GM12878 (cell line): Measurements from ENCODE around the gene MYCN. TPM values are rescaled to one million over a fixed set of nuclear protein-coding genes. Genes with fewer than 3 reads are reported as not detected.

ENCODE experiments used
- ATAC-seq: fragments of 200-7000 bp; cut with Tn5 transposase; 3 replicates; pipeline ENCODE4 v1.9.1; 2020; ENCODE audit warnings: mild to moderate bottlenecking, moderate library complexity
- BruUV-seq: library from RNA; stranded (reverse); fragments of 400-500 nt; replicated peaks from 2 replicates; lab custom pipeline; 2021; lab: Mats Ljungman, UMichigan
- CTCF ChIA-PET: fragments of 300-600 bp; sonication (Branson Sonifier 250); formaldehyde crosslinking; extraction: SDS; loops from one replicate; lab custom pipeline; 2021; ENCODE audit warnings: inconsistent platforms; lab: Yijun Ruan, JAX
- POLR2A ChIA-PET: fragments of 350-600 bp; formaldehyde crosslinking; extraction: SDS; loops from one replicate; lab custom pipeline; 2021; ENCODE audit warnings: inconsistent platforms; lab: Charles Lee
- RAD21 ChIA-PET: fragments of 300-600 bp; sonication (Branson Sonifier 250); formaldehyde crosslinking; loops from one replicate; lab custom pipeline; 2023; ENCODE audit warnings: antibody characterized with exemption; ENCODE audit not compliant: unreplicated experiment; lab: Charles Lee
- SMC1A ChIA-PET: fragments of 300-600 bp; sonication (Branson Sonifier 250); formaldehyde crosslinking; loops from one replicate; lab custom pipeline; 2023; ENCODE audit not compliant: unreplicated experiment, uncharacterized antibody; lab: Charles Lee
- DNase-seq: peaks from one replicate; pipeline ENCODE4 v3.0.0-alpha.2; 2011; ENCODE audit warnings: low read depth, low spot score
- FAIRE-seq: peaks from 3 replicates; lab custom pipeline; 2011; peaks lifted over from hg19 to GRCh38; lab: Jason Lieb, UNC
- H2AFZ ChIP-seq: 2 replicates; pipeline ENCODE4 v1.6.0; 2011; ENCODE audit warnings: low read depth, low read length, control low read depth; ENCODE audit not compliant: control insufficient read depth
- H3K27ac ChIP-seq: 2 replicates; pipeline ENCODE4 v1.5.1; 2011; ENCODE audit warnings: control low read depth; ENCODE audit not compliant: control insufficient read depth, insufficient read depth
- H3K27me3 ChIP-seq, 2 experiments: replicated peaks in 1 of 2; 2 replicates each; pipeline versions ENCODE4 v1.6.0 to v1.6.1; 2011; ENCODE audit warnings: low read length in 1 of 2; ENCODE audit not compliant: control insufficient read depth in 2 of 2, insufficient read depth in 2 of 2
- H3K36me3 ChIP-seq, 2 experiments: 2 replicates each; pipeline ENCODE4 v1.5.1; 2011; ENCODE audit warnings: low read length in 1 of 2; ENCODE audit not compliant: control insufficient read depth in 2 of 2, insufficient read depth in 2 of 2
- H3K4me1 ChIP-seq: 2 replicates; pipeline ENCODE4 v1.6.1; 2011; ENCODE audit warnings: mild to moderate bottlenecking, low read length, moderate library complexity, mixed read lengths; ENCODE audit not compliant: control insufficient read depth, insufficient read depth
- H3K4me2 ChIP-seq: 2 replicates; pipeline ENCODE4 v1.6.0; 2011; ENCODE audit warnings: control low read depth; ENCODE audit not compliant: control insufficient read depth, insufficient read depth
- H3K4me3 ChIP-seq: fragments of 200-600 bp; sonication (generic); 2 replicates; pipeline ENCODE4 v1.5.1; 2016
- H3K79me2 ChIP-seq: 2 replicates; pipeline ENCODE4 v1.6.0; 2011; ENCODE audit warnings: low read length; ENCODE audit not compliant: control insufficient read depth, insufficient read depth
- H3K9ac ChIP-seq: 2 replicates; pipeline ENCODE4 v1.8.0; 2011; ENCODE audit warnings: low read length, control low read depth, mixed read lengths; ENCODE audit not compliant: control insufficient read depth, insufficient read depth
- H3K9me3 ChIP-seq: replicated peaks from 3 replicates; pipeline ENCODE4 v1.5.1; 2011; ENCODE audit warnings: mild to moderate bottlenecking, low read length; ENCODE audit not compliant: control insufficient read depth, insufficient read depth
- H4K20me1 ChIP-seq: 2 replicates; pipeline ENCODE4 v1.6.0; 2011; ENCODE audit not compliant: control insufficient read depth, insufficient read depth
- ATF2 ChIP-seq: IDR thresholded peaks from 2 replicates; pipeline ENCODE4 v1.6.1; 2012; ENCODE audit warnings: low read length, inconsistent platforms
- MTA2 ChIP-seq: fragments of 450-650 bp; IDR thresholded peaks from 2 replicates; pipeline ENCODE4 v1.6.1; 2016; ENCODE audit warnings: low read depth, mild to moderate bottlenecking, moderate library complexity
- SUZ12 ChIP-seq: fragments of 200-600 bp; sonication (generic); IDR thresholded peaks from one replicate; pipeline ENCODE4 v1.6.1; 2018; ENCODE audit warnings: antibody characterized with exemption, mild to moderate bottlenecking; ENCODE audit not compliant: unreplicated experiment
- WGBS: methylation state at CpG from one replicate; pipeline ENCODE4 v1.1.6; 2016; ENCODE audit warnings: low lambda C conversion rate; ENCODE audit not compliant: insufficient replicate concordance, insufficient coverage; ENCODE audit errors: missing lambda C conversion rate; 5-methylcytosine and 5-hydroxymethylcytosine counted together
- in situ Hi-C: fragments of 300-500 bp; cut with MboI; formaldehyde crosslinking; loops from 9 replicates; pipeline ENCODE4 v1.14.3; 2018; ENCODE audit warnings: mixed read lengths
- intact Hi-C: fragments of 100-400 bp; cut with micrococcal nuclease; formaldehyde crosslinking; loops from one replicate; pipeline ENCODE4 v1.14.2; 2022; ENCODE audit not compliant: unreplicated experiment
- polyA plus RNA-seq, 11 experiments: library from polyadenylated mRNA; depleted of rRNA in 4 of 11; unstranded in 6 of 11; stranded (reverse) in 5 of 11; fragments of >200 nt; fragmentation: Nextera tagmentation in 4 of 11; fragmentation: Illumina TruSeq in 1 of 11; extraction: Ambion mirVana in 4 of 11; extraction: Trizol in 1 of 11; gene quantifications; 1 replicate in 1 of 11; 2 replicates in 10 of 11; pipeline versions ENCODE4 v1.2.1 to v1.2.3, GENCODE V29; 2011 to 2016; ENCODE audit warnings: inconsistent platforms in 2 of 11, missing spikeins in 2 of 11, low read depth in 1 of 11
- total RNA-seq, 4 experiments: library from RNA; depleted of rRNA in 3 of 4; stranded (reverse); fragments of >200 nt in 3 of 4; fragmentation: Illumina TruSeq in 1 of 4; extraction: Trizol in 1 of 4; gene quantifications; 2 replicates each; pipeline versions ENCODE4 v1.2.1 to v1.2.3, GENCODE V29; 2013 to 2021
- TF ChIP-seq, protein P1 (sequence below): fragments of 450-650 bp; IDR thresholded peaks from 2 replicates; pipeline ENCODE4 v1.6.1; 2017; ENCODE audit warnings: antibody characterized with exemption, mild to moderate bottlenecking, moderate library complexity

Gene MYCN
- total and polyA plus RNA-seq, 10 of the 15 experiments (the other 5 are each of a cell fraction or from before 2014, with no cell fraction given): not detected

GRCh38 chr2:15963977-15964670, 23.8 kb downstream of the MYCN start:
- Histone ChIP-seq H3K36me3 (no peaks in the 10 kb centered on the region), H3K27me3 (no peaks in the 10 kb centered on the region), H3K79me2 (no peaks in the 10 kb centered on the region), H2AFZ (no peak overlapping the region), H3K4me1 (no peaks in the 10 kb centered on the region), H3K9ac (no peak overlapping the region), H3K4me2 (no peak overlapping the region), H3K27ac (no peak overlapping the region), H3K9me3 (no peaks in the 10 kb centered on the region), H4K20me1 (no peaks in the 10 kb centered on the region), H3K4me3 (no peak overlapping the region)
- no TSS peak for BruUV-seq
- intact Hi-C loops: no loop called here
- POLR2A ChIA-PET: no interaction called here
- CTCF ChIA-PET: no interaction called here
- WGBS: 10% methylated on average over 5 of the region's 5 CpGs
- RAD21 ChIA-PET: no interaction called here
- DNase-seq (no peak), FAIRE-seq (no peak), ATAC-seq (no peak)
- TF ChIP-seq SUZ12 (no peak), MTA2 (no peak), ATF2 (no peak)
- TF ChIP-seq, protein P1, sequence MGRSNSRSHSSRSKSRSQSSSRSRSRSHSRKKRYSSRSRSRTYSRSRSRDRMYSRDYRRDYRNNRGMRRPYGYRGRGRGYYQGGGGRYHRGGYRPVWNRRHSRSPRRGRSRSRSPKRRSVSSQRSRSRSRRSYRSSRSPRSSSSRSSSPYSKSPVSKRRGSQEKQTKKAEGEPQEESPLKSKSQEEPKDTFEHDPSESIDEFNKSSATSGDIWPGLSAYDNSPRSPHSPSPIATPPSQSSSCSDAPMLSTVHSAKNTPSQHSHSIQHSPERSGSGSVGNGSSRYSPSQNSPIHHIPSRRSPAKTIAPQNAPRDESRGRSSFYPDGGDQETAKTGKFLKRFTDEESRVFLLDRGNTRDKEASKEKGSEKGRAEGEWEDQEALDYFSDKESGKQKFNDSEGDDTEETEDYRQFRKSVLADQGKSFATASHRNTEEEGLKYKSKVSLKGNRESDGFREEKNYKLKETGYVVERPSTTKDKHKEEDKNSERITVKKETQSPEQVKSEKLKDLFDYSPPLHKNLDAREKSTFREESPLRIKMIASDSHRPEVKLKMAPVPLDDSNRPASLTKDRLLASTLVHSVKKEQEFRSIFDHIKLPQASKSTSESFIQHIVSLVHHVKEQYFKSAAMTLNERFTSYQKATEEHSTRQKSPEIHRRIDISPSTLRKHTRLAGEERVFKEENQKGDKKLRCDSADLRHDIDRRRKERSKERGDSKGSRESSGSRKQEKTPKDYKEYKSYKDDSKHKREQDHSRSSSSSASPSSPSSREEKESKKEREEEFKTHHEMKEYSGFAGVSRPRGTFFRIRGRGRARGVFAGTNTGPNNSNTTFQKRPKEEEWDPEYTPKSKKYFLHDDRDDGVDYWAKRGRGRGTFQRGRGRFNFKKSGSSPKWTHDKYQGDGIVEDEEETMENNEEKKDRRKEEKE: no peak
- SMC1A ChIA-PET: no interaction called here
- in situ Hi-C loops: no loop called here
